IMR-90 (cell line): ENCODE data around the gene PLEKHG1.

Experiments used
- CEBPB ChIP-seq: IDR thresholded peaks from 2 replicates; pipeline ENCODE4 v1.6.1; 2012; ENCODE audit warnings: low read depth, low read length, improper control_type of control experiment
- CHD1 ChIP-seq: IDR thresholded peaks from 2 replicates; pipeline ENCODE4 v1.6.1; 2012; ENCODE audit warnings: low read depth, low read length, improper control_type of control experiment
- CTCF ChIP-seq: conservative IDR thresholded peaks from 2 replicates; pipeline ENCODE4 v1.5.1; 2012; ENCODE audit warnings: mild to moderate bottlenecking, low read depth, low read length, improper control_type of control experiment
- ELK1 ChIP-seq: fragments of 150-350 bp; IDR thresholded peaks from 2 replicates; pipeline ENCODE4 v1.6.1; 2016; ENCODE audit warnings: low read depth, mild to moderate bottlenecking, low read length, moderate library complexity, borderline replicate concordance
- MAFK ChIP-seq: IDR thresholded peaks from 2 replicates; pipeline ENCODE4 v1.6.1; 2012; ENCODE audit warnings: low read depth, low read length, improper control_type of control experiment
- MAZ ChIP-seq: IDR thresholded peaks from 2 replicates; pipeline ENCODE4 v1.6.1; 2012; ENCODE audit warnings: low read depth, mild to moderate bottlenecking, low read length, improper control_type of control experiment, moderate library complexity, borderline replicate concordance
- MXI1 ChIP-seq: IDR thresholded peaks from 2 replicates; pipeline ENCODE4 v1.6.1; 2012; ENCODE audit warnings: low read depth, mild to moderate bottlenecking, low read length, moderate library complexity, borderline replicate concordance
- POLR2A ChIP-seq: IDR thresholded peaks from 2 replicates; pipeline ENCODE4 v1.6.1; 2012; ENCODE audit warnings: mild to moderate bottlenecking, low read depth, low read length
- RAD21 ChIP-seq: IDR thresholded peaks from 2 replicates; pipeline ENCODE4 v1.6.1; 2012; ENCODE audit warnings: low read length, improper control_type of control experiment
- RFX5 ChIP-seq: IDR thresholded peaks from 2 replicates; pipeline ENCODE4 v1.8.0; 2012; ENCODE audit warnings: low read depth, mild to moderate bottlenecking, low read length, moderate library complexity
- SMC3 ChIP-seq: fragments of 150-350 bp; IDR thresholded peaks from 2 replicates; pipeline ENCODE4 v1.6.1; 2016; ENCODE audit warnings: low read depth, mild to moderate bottlenecking, antibody characterized with exemption, low read length, moderate library complexity
- USF2 ChIP-seq: fragments of 150-350 bp; IDR thresholded peaks from 2 replicates; pipeline ENCODE4 v1.6.1; 2017; ENCODE audit warnings: mild to moderate bottlenecking, antibody characterized with exemption, low read length, low read depth

GRCh38 chr6:150634964-150635292, 35.2 kb downstream of the PLEKHG1 start:
- TF ChIP-seq CEBPB (no peak), CTCF (no peak), POLR2A (no peak), ELK1 (no peak), SMC3 (no peak), CHD1 (no peak), RAD21 (no peak), USF2 (no peak), RFX5 (no peak), MAZ (no peak), MXI1 (no peak), MAFK (no peak)
